Osteoblast (primary cell): ENCODE data around the gene C1QTNF7. TPM values are rescaled to one million over a fixed set of nuclear protein-coding genes. Genes with fewer than 3 reads are reported as not detected.

Experiments
- DNase-seq: peaks from one replicate; pipeline ENCODE4 v3.0.0; 2011; ENCODE audit warnings: low spot score, mixed read lengths; ENCODE audit not compliant: insufficient read length; ENCODE audit errors: missing footprints
- H2AFZ ChIP-seq: 2 replicates; pipeline ENCODE4 v1.6.0; 2011; ENCODE audit warnings: mild to moderate bottlenecking, low read length
- H3K27ac ChIP-seq: 2 replicates; pipeline ENCODE4 v1.5.1; 2011; ENCODE audit warnings: mild to moderate bottlenecking, low read depth, low read length, moderate library complexity
- H3K27me3 ChIP-seq: 2 replicates; pipeline ENCODE4 v1.6.0; 2012; ENCODE audit warnings: mild to moderate bottlenecking, control low read depth, inconsistent platforms, low read length, moderate library complexity; ENCODE audit not compliant: insufficient read depth
- H3K36me3 ChIP-seq: 2 replicates; pipeline ENCODE4 v1.5.1; 2011; ENCODE audit warnings: mild to moderate bottlenecking, low read length, control low read depth, moderate library complexity; ENCODE audit not compliant: insufficient read depth
- H3K4me1 ChIP-seq: 2 replicates; pipeline ENCODE4 v1.5.1; 2011; ENCODE audit warnings: mild to moderate bottlenecking, low read length, control low read depth, moderate library complexity; ENCODE audit not compliant: insufficient read depth
- H3K4me2 ChIP-seq: 2 replicates; pipeline ENCODE4 v1.6.0; 2011; ENCODE audit warnings: mild to moderate bottlenecking, low read length; ENCODE audit not compliant: insufficient read depth
- H3K4me3 ChIP-seq: fragments of 200-600 bp; sonication (generic); 3 replicates; pipeline ENCODE4 v1.5.1; 2012; ENCODE audit warnings: mild to moderate bottlenecking, low read length, inconsistent platforms; ENCODE audit not compliant: insufficient read depth
- H3K79me2 ChIP-seq: 2 replicates; pipeline ENCODE4 v1.6.0; 2012; ENCODE audit warnings: mild to moderate bottlenecking, low read length, control low read depth, inconsistent platforms; ENCODE audit not compliant: insufficient read depth
- H3K9me3 ChIP-seq: 2 replicates; pipeline ENCODE4 v1.5.1; 2011; ENCODE audit warnings: low read depth, low read length, control low read depth
- H4K20me1 ChIP-seq: 2 replicates; pipeline ENCODE4 v1.6.0; 2012; ENCODE audit warnings: mild to moderate bottlenecking, low read length, control low read depth; ENCODE audit not compliant: insufficient read depth
- CTCF ChIP-seq: IDR thresholded peaks from 2 replicates; pipeline ENCODE4 v1.5.1; 2011; ENCODE audit warnings: mild to moderate bottlenecking, low read depth, low read length, moderate library complexity; ENCODE audit errors: extremely low read depth
- total RNA-seq: library from RNA; depleted of rRNA; stranded (reverse); fragments of >200 nt; gene quantifications from 2 replicates; pipeline ENCODE4 v1.2.3, GENCODE V29; 2012

The C1QTNF7 gene
- total RNA-seq, 1 donor, result 0.72 TPM

DNA sequence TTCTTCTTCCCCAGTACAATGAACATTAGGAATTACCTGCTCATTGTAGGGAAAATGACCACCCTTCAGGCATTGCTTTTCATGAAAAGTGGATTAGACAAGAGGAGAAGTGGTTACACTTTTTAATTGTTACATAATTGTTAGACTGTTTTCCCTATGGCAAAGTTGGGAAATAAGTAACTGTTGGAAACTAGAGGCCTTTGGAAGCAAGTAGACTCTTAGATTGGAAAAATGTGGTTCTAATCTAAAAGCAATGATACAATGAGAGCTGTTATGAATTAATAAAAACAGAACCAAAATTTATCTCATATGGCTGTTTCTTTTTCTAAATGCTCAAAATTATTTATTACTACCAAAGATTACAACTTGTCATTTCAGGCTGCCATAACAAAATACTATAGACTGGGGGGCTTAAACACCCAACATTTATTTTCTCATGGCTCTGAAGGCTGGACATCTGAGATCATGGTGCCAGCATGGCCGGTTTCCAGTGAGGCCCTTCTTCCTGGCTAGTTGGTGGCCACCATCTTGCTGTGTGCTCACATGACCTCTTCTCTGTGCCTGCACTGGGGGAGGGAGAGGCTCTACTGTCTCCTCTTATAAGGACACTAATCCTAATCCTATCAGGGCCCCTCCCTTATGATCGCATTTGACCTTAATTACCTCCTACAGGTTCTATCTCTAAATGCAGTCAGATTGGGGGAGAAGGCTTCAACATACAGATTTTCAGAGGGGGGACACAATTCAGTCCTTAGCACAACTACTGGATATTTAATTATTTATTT is 54.3 kb downstream of the C1QTNF7 start:
- Histone ChIP-seq H3K27ac (no peak overlapping the region), H3K4me1 (peaks cover 12% of the 10 kb centered on the region), H3K36me3 (peaks cover 23% of the 10 kb centered on the region), H3K9me3 (no peaks in the 10 kb centered on the region), H2AFZ (no peak overlapping the region), H4K20me1 (no peaks in the 10 kb centered on the region), H3K4me2 (no peak overlapping the region), H3K4me3 (no peak overlapping the region), H3K27me3 (no peaks in the 10 kb centered on the region), H3K79me2 (peaks cover 22% of the 10 kb centered on the region)
- TF ChIP-seq CTCF, result no peak
- no peak for DNase-seq

DNA sequence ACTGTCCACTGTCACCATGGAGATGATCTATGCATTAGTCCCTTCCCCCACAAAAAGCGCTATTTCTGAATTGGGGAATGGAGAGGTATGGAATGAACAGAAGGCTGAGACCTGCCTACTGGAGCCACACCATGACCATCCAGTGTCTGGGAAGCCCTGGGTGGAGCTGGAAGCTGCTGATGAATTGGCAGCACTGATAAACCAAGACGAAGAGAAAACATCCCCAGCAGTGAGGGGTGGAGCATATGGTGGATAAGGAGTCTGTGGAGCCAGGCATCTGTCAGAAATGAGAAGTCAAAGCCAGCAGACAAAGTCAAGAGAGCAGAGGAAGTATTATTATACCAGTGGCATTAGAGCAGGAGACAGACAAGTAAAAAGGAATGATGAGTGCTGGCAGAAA is 55.0 kb downstream of the C1QTNF7 start:
- peaks cover 12% of the 10 kb centered on the region for H3K4me1 ChIP-seq

DNA sequence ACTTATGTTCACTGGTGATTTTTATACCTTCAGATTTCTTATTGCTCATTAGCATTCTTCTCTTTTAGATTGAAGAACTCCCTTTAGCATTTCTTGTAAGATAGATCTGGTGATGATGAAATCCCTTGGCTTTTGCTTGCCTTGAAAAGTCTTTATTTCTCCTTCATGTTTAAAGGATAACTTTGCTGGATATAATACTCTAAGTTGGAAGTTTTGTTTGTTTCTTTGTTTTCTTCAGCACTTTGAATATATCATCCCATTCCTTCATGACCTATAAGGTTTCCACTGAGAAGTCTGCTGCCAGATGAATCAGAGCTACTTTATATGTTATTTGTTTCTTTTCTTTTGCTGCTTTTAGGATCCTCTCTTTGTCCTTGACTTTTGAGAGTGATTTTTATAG is 60.3 kb downstream of the C1QTNF7 start:
- no peak for DNase-seq

More for the DNA sequence above, 55.0 kb downstream of the C1QTNF7 start:
- no peak overlapping the region for H2AFZ ChIP-seq
- H3K79me2 ChIP-seq, result peaks cover 25% of the 10 kb centered on the region
- H3K4me3 ChIP-seq, result no peak overlapping the region
- H3K36me3 ChIP-seq, result peaks cover 23% of the 10 kb centered on the region
- TF ChIP-seq CTCF, result no peak
- no peak for DNase-seq
- no peaks in the 10 kb centered on the region for H4K20me1 ChIP-seq
- no peaks in the 10 kb centered on the region for H3K9me3 ChIP-seq
- no peaks in the 10 kb centered on the region for H3K27me3 ChIP-seq
- H3K27ac ChIP-seq, result no peak overlapping the region
- H3K4me2 ChIP-seq, result no peak overlapping the region

More for the DNA sequence above, 60.3 kb downstream of the C1QTNF7 start:
- H3K27me3 ChIP-seq, result no peaks in the 10 kb centered on the region
- no peak overlapping the region for H3K4me2 ChIP-seq
- no peaks in the 10 kb centered on the region for H3K36me3 ChIP-seq
- no peak overlapping the region for H3K27ac ChIP-seq
- TF ChIP-seq CTCF, result no peak
- H3K79me2 ChIP-seq, result peaks cover 22% of the 10 kb centered on the region
- H3K9me3 ChIP-seq, result no peaks in the 10 kb centered on the region
- no peak overlapping the region for H3K4me3 ChIP-seq
- H4K20me1 ChIP-seq, result peaks cover 3% of the 10 kb centered on the region
- no peak overlapping the region for H2AFZ ChIP-seq
- H3K4me1 ChIP-seq, result peaks cover 8% of the 10 kb centered on the region
